Gastroesophageal sphincter (tissue), 4 donors: Measurements from ENCODE around the gene ZP1. TPM values are rescaled to one million over a fixed set of nuclear protein-coding genes. Genes with fewer than 3 reads are reported as not detected.

ENCODE experiments used
- ATAC-seq: fragments of 150-250 bp; one replicate; pipeline ENCODE4 v1.9.1; 2016; ENCODE audit warnings: mild to moderate bottlenecking, moderate library complexity
- H3K27ac ChIP-seq, 4 donors: fragments of 200-600 bp; sonication (generic) in 3 of 4; 1 replicate in 3 of 4; 2 replicates in 1 of 4; pipeline ENCODE4 v1.5.1; 2016 to 2019
- H3K27me3 ChIP-seq: fragments of 200-600 bp; sonication (generic); one replicate; pipeline ENCODE4 v1.5.1; 2019
- H3K36me3 ChIP-seq, 2 donors: fragments of 200-600 bp; sonication (generic); one replicate each; pipeline ENCODE4 v1.5.1; 2019; ENCODE audit warnings: control low read depth in 1 of 2
- H3K4me1 ChIP-seq, 3 donors: fragments of 200-600 bp; sonication (generic); 1 replicate in 2 of 3; 2 replicates in 1 of 3; pipeline ENCODE4 v1.5.1; 2016 to 2019; ENCODE audit warnings: control low read depth in 2 of 3
- H3K4me3 ChIP-seq, 2 donors: fragments of 200-600 bp; sonication (generic); one replicate each; pipeline ENCODE4 v1.5.1; 2019; ENCODE audit warnings: mild to moderate bottlenecking in 1 of 2, moderate library complexity in 1 of 2
- H3K9me3 ChIP-seq, 3 donors: fragments of 200-600 bp; sonication (generic); one replicate each; pipeline ENCODE4 v1.5.1; 2017 to 2019; ENCODE audit warnings: control low read depth in 2 of 3
- EP300 ChIP-seq: sonication (generic); formaldehyde crosslinking; IDR thresholded peaks from one replicate; pipeline ENCODE4 v1.6.1; 2017; ENCODE audit warnings: antibody characterized with exemption, mild to moderate bottlenecking
- POLR2A ChIP-seq, 2 donors: fragments of 450-650 bp; IDR thresholded peaks; one replicate each; pipeline ENCODE4 v1.6.1; 2017; ENCODE audit warnings: antibody characterized with exemption in 2 of 2, mild to moderate bottlenecking in 2 of 2, moderate library complexity in 1 of 2
- POLR2AphosphoS5 ChIP-seq: sonication (generic); formaldehyde crosslinking; IDR thresholded peaks from one replicate; pipeline ENCODE4 v1.6.1; 2017; ENCODE audit warnings: antibody characterized with exemption
- WGBS, 2 donors: methylation state at CpG; one replicate each; pipeline ENCODE4 v1.1.5; 2018; ENCODE audit warnings: low coverage in 1 of 2; 5-methylcytosine and 5-hydroxymethylcytosine counted together
- total RNA-seq, 4 donors: library from RNA; depleted of rRNA; stranded (reverse); fragments of >200 nt; gene quantifications; one replicate each; pipeline ENCODE4 v1.1.0, GENCODE V29; 2016
- TF ChIP-seq, protein P1 (sequence below), 4 experiments: fragments of 200-600 bp in 2 of 4; fragments of 450-650 bp in 2 of 4; sonication (generic) in 1 of 4; IDR thresholded peaks; one replicate each; pipeline ENCODE4 v1.5.1; 2017 to 2019; ENCODE audit warnings: antibody characterized with exemption in 4 of 4, mild to moderate bottlenecking in 2 of 4, moderate library complexity in 2 of 4

The ZP1 gene
- total RNA-seq, 4 donors from 2014 or later = not detected

DNA sequence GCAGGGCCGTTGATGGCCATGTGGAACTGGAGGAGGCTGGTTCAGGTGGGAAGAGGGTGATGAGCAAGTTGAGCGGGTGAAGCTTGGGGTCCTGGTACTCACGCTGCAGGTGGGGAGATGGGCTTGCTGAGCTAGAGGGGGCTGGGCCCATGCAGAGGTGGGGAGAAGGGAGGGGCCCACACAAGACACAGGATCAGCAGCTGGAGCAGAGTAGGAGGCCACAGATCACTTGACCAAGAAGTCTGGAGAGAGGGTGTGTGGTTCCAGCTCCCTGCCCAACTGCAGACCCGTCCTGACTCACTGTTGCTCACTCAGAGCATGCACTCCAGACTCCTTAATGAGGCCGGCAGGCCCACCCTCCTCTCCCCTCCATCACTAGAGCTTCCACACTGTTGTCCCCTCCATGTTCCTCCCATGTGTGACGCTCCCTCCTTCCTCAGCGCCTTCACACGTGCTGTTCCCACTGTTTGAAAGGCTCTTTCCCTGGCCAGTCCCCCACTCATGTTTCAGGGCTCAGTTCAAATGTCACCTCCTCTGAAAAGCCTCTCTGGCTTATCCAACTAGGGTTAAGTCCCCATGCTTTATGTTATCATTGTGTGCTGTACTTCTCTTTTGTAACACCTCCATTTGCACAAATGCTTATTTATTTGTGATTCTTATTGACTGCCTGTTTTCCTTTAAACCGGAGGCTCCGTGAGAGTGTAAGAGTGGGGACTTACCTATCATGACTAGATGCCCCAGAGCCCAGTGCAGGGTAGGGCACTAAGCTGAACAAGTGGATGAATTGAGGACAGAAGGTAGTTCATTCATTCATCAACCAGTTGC lies 23.1 kb upstream of the ZP1 start:
- WGBS, 2 donors = 55 to 71% methylated on average over 3 to 7 of the region's 10 CpGs
- TF ChIP-seq POLR2A (IDR thresholded peaks at IDR 0.05) (no peak), POLR2AphosphoS5 (no peak), EP300 (no peak)
- TF ChIP-seq, protein P1, sequence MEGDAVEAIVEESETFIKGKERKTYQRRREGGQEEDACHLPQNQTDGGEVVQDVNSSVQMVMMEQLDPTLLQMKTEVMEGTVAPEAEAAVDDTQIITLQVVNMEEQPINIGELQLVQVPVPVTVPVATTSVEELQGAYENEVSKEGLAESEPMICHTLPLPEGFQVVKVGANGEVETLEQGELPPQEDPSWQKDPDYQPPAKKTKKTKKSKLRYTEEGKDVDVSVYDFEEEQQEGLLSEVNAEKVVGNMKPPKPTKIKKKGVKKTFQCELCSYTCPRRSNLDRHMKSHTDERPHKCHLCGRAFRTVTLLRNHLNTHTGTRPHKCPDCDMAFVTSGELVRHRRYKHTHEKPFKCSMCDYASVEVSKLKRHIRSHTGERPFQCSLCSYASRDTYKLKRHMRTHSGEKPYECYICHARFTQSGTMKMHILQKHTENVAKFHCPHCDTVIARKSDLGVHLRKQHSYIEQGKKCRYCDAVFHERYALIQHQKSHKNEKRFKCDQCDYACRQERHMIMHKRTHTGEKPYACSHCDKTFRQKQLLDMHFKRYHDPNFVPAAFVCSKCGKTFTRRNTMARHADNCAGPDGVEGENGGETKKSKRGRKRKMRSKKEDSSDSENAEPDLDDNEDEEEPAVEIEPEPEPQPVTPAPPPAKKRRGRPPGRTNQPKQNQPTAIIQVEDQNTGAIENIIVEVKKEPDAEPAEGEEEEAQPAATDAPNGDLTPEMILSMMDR (IDR thresholded peaks at IDR 0.05) = no peak
- Histone ChIP-seq H3K27ac (no peak overlapping the region), H3K4me1 (peaks cover 0 to 54% (median 19%) of the 10 kb centered on the region in 3 donors), H3K36me3 (peaks cover 0 to 34% of the 10 kb centered on the region in 2 donors), H3K27me3 (no peaks in the 10 kb centered on the region), H3K4me3 (peak overlapping the region in 1 of 2 donors; percentile 91), H3K9me3 (no peaks in the 10 kb centered on the region)
- ATAC-seq = no peak

DNA sequence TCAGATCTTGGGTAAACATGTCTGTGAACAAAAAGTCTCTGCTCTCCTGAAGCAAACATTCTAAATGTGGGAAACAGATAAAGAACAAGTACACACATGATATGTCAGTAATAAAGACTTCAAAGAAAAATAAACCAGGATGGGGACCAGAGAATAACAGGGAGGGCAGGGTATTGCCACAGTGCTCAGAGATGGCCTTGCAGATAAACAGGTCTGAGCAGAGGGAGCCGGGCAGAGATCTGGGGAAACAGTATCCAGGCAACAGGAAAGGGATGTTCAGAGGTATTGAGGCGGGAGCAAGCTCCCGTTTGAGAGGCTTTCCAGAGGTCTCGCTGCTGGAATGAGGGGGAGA lies 22.5 kb upstream of the ZP1 start:
- no peaks in the 10 kb centered on the region for H3K27me3 ChIP-seq
- peaks cover 0 to 40% of the 10 kb centered on the region in 2 donors for H3K36me3 ChIP-seq
- ATAC-seq = no peak
- H3K9me3 ChIP-seq = no peaks in the 10 kb centered on the region
- TF ChIP-seq EP300 = no peak
- TF ChIP-seq, protein P1 (IDR thresholded peaks at IDR 0.05) = no peak
- TF ChIP-seq POLR2A (IDR thresholded peaks at IDR 0.05) = no peak
- TF ChIP-seq POLR2AphosphoS5 = no peak
- no peak overlapping the region for H3K27ac ChIP-seq
- H3K4me3 ChIP-seq = no peak overlapping the region
- peaks cover 0 to 51% (median 19%) of the 10 kb centered on the region in 3 donors for H3K4me1 ChIP-seq
- WGBS, 2 donors = 38 to 40% methylated on average over 3 to 4 of the region's 4 CpGs

DNA sequence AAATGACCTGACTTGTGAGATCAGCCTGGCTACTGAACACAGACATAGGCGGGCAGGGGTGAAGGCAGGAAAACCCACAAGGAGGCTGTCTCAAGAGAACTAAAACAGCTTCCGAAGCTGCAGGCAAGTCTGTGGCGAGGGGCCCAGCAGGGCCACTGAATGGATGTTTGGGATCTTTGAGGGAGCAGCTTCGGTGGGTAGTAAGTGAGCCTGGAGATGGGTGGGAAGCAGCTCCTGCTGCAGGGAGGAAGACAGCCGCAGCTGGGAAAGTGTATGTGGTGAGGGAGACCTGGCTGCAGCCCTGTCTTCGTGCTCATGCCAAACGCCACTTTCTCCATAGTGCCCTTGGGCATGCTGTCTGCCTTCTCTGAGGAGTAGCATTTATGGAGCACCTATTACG lies 22.0 kb upstream of the ZP1 start:
- no peaks in the 10 kb centered on the region for H3K9me3 ChIP-seq
- no peaks in the 10 kb centered on the region for H3K27me3 ChIP-seq
- no peak for ATAC-seq
- H3K4me1 ChIP-seq = peaks cover 0 to 46% (median 19%) of the 10 kb centered on the region in 3 donors
- TF ChIP-seq POLR2A (IDR thresholded peaks at IDR 0.05) = no peak
- TF ChIP-seq POLR2AphosphoS5 = no peak
- TF ChIP-seq, protein P1 (IDR thresholded peaks at IDR 0.05) = no peak
- no peak for TF ChIP-seq EP300
- no peak overlapping the region for H3K27ac ChIP-seq
- peaks cover 0 to 45% of the 10 kb centered on the region in 2 donors for H3K36me3 ChIP-seq
- no peak overlapping the region for H3K4me3 ChIP-seq
- WGBS, 2 donors = 79 to 90% methylated on average over 3 to 8 of the region's 8 CpGs

DNA sequence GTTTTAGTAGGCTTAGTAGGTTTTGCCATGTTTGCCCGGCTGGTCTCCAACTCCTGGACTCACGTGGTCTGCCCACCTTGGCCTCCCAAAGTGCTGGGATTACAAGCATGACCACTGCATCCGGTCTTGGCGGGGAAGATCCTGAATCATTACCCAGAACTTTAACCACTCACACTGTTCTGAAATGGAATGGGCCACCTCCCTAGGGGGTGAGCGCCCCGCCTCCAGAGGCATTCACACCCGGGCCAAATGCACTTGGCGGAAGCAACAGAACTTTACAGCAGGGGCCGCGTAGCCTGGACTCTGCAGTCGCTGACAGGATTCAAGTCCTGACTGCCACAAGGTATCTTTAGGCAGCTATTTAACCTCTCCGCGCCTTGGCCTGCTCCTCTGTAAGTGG lies 20.1 kb upstream of the ZP1 start:
- Histone ChIP-seq H3K4me3 (no peak overlapping the region), H3K27ac (no peak overlapping the region), H3K4me1 (peaks cover 0 to 34% (median 12%) of the 10 kb centered on the region in 3 donors), H3K36me3 (peaks cover 0 to 64% of the 10 kb centered on the region in 2 donors), H3K9me3 (no peaks in the 10 kb centered on the region), H3K27me3 (no peaks in the 10 kb centered on the region)
- no CpG with 5 or more reads among the region's 13 CpGs for WGBS, 2 donors
- ATAC-seq = no peak
- TF ChIP-seq POLR2AphosphoS5 (no peak), EP300 (no peak), POLR2A (IDR thresholded peaks at IDR 0.05) (no peak)
- TF ChIP-seq, protein P1 (IDR thresholded peaks at IDR 0.05) = no peak

DNA sequence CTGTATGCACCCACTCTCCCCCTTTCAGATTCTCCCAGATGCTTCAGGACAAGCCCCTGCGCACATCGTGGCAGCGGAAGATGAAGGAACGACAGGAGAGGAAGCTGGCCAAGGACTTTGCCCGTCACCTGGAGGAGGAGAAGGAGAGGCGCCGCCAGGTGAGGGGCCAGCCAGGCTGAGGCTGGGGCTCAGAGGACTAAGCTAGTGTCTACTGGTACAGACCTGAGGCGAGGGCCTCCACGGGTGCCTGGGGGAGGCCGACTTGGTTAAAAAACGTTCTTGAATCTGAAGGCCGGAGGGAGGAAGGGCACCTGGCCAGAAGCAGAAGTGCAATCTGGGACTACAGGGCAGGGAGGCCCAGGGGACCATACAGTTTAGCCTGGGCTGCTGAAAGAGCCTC lies 19.4 kb upstream of the ZP1 start:
- Histone ChIP-seq H3K9me3 (no peaks in the 10 kb centered on the region), H3K27ac (no peak overlapping the region), H3K4me1 (peaks cover 0 to 33% (median 12%) of the 10 kb centered on the region in 3 donors), H3K4me3 (no peak overlapping the region), H3K27me3 (peaks cover 6% of the 10 kb centered on the region), H3K36me3 (peaks cover 0 to 71% of the 10 kb centered on the region in 2 donors)
- TF ChIP-seq POLR2AphosphoS5 (no peak), EP300 (no peak), POLR2A (IDR thresholded peaks at IDR 0.05) (no peak)
- TF ChIP-seq, protein P1 (IDR thresholded peaks at IDR 0.05) = no peak
- no peak for ATAC-seq
- 81 to 82% methylated on average over 4 to 6 of the region's 12 CpGs for WGBS, 2 donors
